GM23338 (cell line): ENCODE measurements around the gene IFITM5. TPM values are rescaled to one million over a fixed set of nuclear protein-coding genes. Genes with fewer than 3 reads are reported as not detected.
"Not testable (repeated sequence)": the region's sequence is repeated elsewhere in the genome, so short reads cannot be mapped to it uniquely, and the experiment has no call there.

Source experiments
- ATAC-seq: fragments of 200-7000 bp; cut with Tn5 transposase; 3 replicates; pipeline ENCODE4 v1.9.1; 2020
- DNase-seq: peaks from one replicate; pipeline ENCODE4 v3.0.0-alpha.2; 2015; ENCODE audit warnings: low spot score
- H2AFZ ChIP-seq: fragments of 200-600 bp; sonication (generic); 2 replicates; pipeline ENCODE4 v1.8.0; 2016; ENCODE audit warnings: antibody characterized with exemption, mild to moderate bottlenecking, moderate library complexity
- H3F3A ChIP-seq: fragments of 200-600 bp; sonication (generic); replicated peaks from 2 replicates; pipeline ENCODE4 v1.8.0; 2017; ENCODE audit warnings: antibody characterized with exemption, mixed run types, low read depth
- H3K27ac ChIP-seq: fragments of 200-600 bp; sonication (generic); 2 replicates; pipeline ENCODE4 v1.6.1; 2016; ENCODE audit warnings: low read depth
- H3K27me3 ChIP-seq: fragments of 200-600 bp; sonication (generic); 2 replicates; pipeline ENCODE4 v1.8.0; 2016; ENCODE audit warnings: mild to moderate bottlenecking, mixed run types, moderate library complexity; ENCODE audit not compliant: insufficient read depth
- H3K36me3 ChIP-seq: fragments of 200-600 bp; sonication (generic); 2 replicates; pipeline ENCODE4 v1.8.0; 2016; ENCODE audit warnings: mild to moderate bottlenecking; ENCODE audit not compliant: insufficient read depth
- H3K4me1 ChIP-seq: fragments of 200-600 bp; sonication (generic); 2 replicates; pipeline ENCODE4 v1.8.0; 2016; ENCODE audit warnings: mild to moderate bottlenecking, moderate library complexity; ENCODE audit not compliant: insufficient read depth
- H3K4me2 ChIP-seq: fragments of 200-600 bp; sonication (generic); 2 replicates; pipeline ENCODE4 v1.7.1; 2017; ENCODE audit warnings: mixed run types
- H3K4me3 ChIP-seq: fragments of 200-600 bp; sonication (generic); 2 replicates; pipeline ENCODE4 v1.6.1; 2016; ENCODE audit warnings: mixed run types
- H3K79me2 ChIP-seq: fragments of 200-600 bp; sonication (generic); replicated peaks from 2 replicates; pipeline ENCODE4 v1.8.0; 2017; ENCODE audit warnings: mild to moderate bottlenecking; ENCODE audit not compliant: insufficient read depth
- H3K9me2 ChIP-seq: fragments of 200-600 bp; sonication (generic); 2 replicates; pipeline ENCODE4 v1.8.0; 2017; ENCODE audit not compliant: insufficient read depth
- H4K20me1 ChIP-seq: fragments of 200-600 bp; sonication (generic); replicated peaks from 2 replicates; pipeline ENCODE4 v1.8.0; 2017; ENCODE audit warnings: mild to moderate bottlenecking; ENCODE audit not compliant: insufficient read depth
- H3K27ac Mint-ChIP-seq: 2 replicates; pipeline ENCODE4 v1.8.0; 2020; ENCODE audit warnings: inconsistent platforms, mild to moderate bottlenecking, moderate library complexity, mixed read lengths
- H3K27me3 Mint-ChIP-seq: 3 replicates; pipeline ENCODE4 v1.8.0; 2022; ENCODE audit warnings: low read depth, mild to moderate bottlenecking, moderate library complexity, mixed read lengths, inconsistent platforms; ENCODE audit not compliant: insufficient read depth, poor library complexity
- H3K36me3 Mint-ChIP-seq: 3 replicates; pipeline ENCODE4 v1.8.0; 2021; ENCODE audit warnings: low read depth, mild to moderate bottlenecking, inconsistent platforms, moderate library complexity, mixed read lengths
- H3K4me1 Mint-ChIP-seq: 3 replicates; pipeline ENCODE4 v1.8.0; 2020; ENCODE audit warnings: mild to moderate bottlenecking, inconsistent platforms, mixed read lengths
- H3K4me3 Mint-ChIP-seq: 3 replicates; pipeline ENCODE4 v1.8.0; 2021; ENCODE audit warnings: moderate library complexity, mild to moderate bottlenecking, inconsistent platforms, mixed read lengths
- H3K9me3 Mint-ChIP-seq: 3 replicates; pipeline ENCODE4 v1.8.0; 2020; ENCODE audit warnings: moderate library complexity, mild to moderate bottlenecking, inconsistent platforms, mixed read lengths
- CREB1 ChIP-seq: fragments of 250-450 bp; sonication (Bioruptor Pico); IDR thresholded peaks from 2 replicates; pipeline ENCODE4 v1.5.0; 2020; ENCODE audit warnings: low read depth, mild to moderate bottlenecking, moderate library complexity
- EZH2 ChIP-seq: fragments of 200-600 bp; sonication (generic); IDR thresholded peaks from one replicate; pipeline ENCODE4 v1.8.0; 2017; ENCODE audit warnings: antibody characterized with exemption, mild to moderate bottlenecking, low read depth; ENCODE audit not compliant: unreplicated experiment
- EZH2phosphoT487 ChIP-seq: fragments of 200-600 bp; sonication (generic); IDR thresholded peaks from one replicate; pipeline ENCODE4 v1.8.1; 2018; ENCODE audit warnings: antibody characterized with exemption; ENCODE audit not compliant: unreplicated experiment
- JUNB ChIP-seq: IDR thresholded peaks from one replicate; pipeline ENCODE4 v1.6.1; 2016; ENCODE audit warnings: antibody characterized with exemption; ENCODE audit not compliant: unreplicated experiment
- NANOG ChIP-seq: IDR thresholded peaks from 2 replicates; pipeline ENCODE4 v1.6.1; 2016; ENCODE audit warnings: antibody characterized with exemption, borderline replicate concordance
- STAT1 ChIP-seq: IDR thresholded peaks from one replicate; pipeline ENCODE4 v1.6.1; 2016; ENCODE audit warnings: antibody characterized with exemption; ENCODE audit not compliant: unreplicated experiment
- ZNF114 ChIP-seq: fragments of 250-450 bp; sonication (Bioruptor Pico); IDR thresholded peaks from 2 replicates; pipeline ENCODE4 v1.5.0; 2020; ENCODE audit warnings: mild to moderate bottlenecking, moderate library complexity
- ZNF331 ChIP-seq: fragments of 250-450 bp; sonication (Bioruptor Pico); IDR thresholded peaks from 2 replicates; pipeline ENCODE4 v1.5.0; 2020; ENCODE audit warnings: low read depth, mild to moderate bottlenecking, moderate library complexity
- polyA plus RNA-seq: library from polyadenylated mRNA; unstranded; fragments of >200 nt; fragmentation: Nextera tagmentation; extraction: Ambion mirVana; gene quantifications from 2 replicates; pipeline ENCODE4 v1.2.1, GENCODE V29; 2016
- total RNA-seq: library from RNA; depleted of rRNA; stranded (reverse); fragments of >200 nt; shearing (Covaris generic); gene quantifications from 2 replicates; pipeline ENCODE4 v1.2.3, GENCODE V29; 2014
- TF ChIP-seq, protein P1 (sequence below): IDR thresholded peaks from 2 replicates; pipeline ENCODE4 v1.6.1; 2016; ENCODE audit warnings: antibody characterized with exemption
- TF ChIP-seq, protein P2 (sequence below): fragments of 250-450 bp; sonication (Bioruptor Pico); IDR thresholded peaks from 2 replicates; pipeline ENCODE4 v1.5.0; 2020; ENCODE audit warnings: mild to moderate bottlenecking, moderate library complexity

IFITM5 gene
- total and polyA plus RNA-seq, 2 experiments from 2014 or later, result not detected

DNA sequence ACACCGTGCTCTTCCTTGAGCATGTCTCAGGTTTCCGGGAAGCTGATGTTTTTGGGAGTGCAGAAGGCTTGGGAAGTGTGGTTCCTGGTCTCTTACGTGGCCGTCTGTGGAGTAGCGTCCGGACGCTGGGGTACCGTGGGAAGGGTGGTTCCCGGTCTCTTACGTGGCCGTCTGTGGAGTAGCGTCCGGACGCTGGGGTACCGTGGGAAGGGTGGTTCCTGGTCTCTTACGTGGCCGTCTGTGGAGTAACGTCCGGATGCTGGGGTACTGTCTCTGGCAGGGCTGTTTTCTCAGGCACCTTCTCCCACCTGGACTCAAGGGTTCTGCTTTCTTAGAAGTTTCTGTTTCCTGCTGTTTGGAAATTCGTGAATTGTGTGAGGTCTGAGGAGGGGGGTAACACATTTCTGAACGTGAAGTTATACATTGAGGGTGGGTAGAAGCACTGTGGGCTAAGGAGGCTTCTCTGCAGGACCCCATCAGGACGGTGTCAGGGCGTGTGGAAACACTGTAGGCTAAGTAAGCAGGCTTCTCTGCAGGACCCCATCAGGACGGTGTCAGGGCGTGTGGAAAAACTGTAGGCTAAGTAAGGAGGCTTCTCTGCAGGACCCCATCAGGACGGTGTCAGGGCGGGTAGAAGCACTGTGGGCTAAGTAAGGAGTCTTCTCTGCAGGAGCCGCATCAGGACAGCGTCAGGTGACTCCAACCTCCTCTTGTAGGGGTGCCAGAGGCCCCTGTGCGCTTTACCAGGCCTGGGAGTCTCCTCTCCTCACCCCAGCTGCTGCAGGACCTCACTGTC is 26.7 kb upstream of the IFITM5 start:
- Histone ChIP-seq H3K27me3 (no peaks in the 10 kb centered on the region), H3K4me3 (no peak overlapping the region), H3K9me2 (no peaks in the 10 kb centered on the region), H3K79me2 (no peaks in the 10 kb centered on the region), H2AFZ (0 out of 2 replicates have a peak overlapping the region, but pooled peaks have one; percentile 28), H4K20me1 (no peaks in the 10 kb centered on the region), H3K4me2 (no peak overlapping the region), H3K4me1 (peaks cover 6% of the 10 kb centered on the region), H3F3A (0 out of 2 replicates have a peak, but pooled peaks cover 15% of the 10 kb centered on the region), H3K27ac (no peak overlapping the region), H3K36me3 (no peaks in the 10 kb centered on the region)
- ATAC-seq (peak; percentile 17), DNase-seq (no peak)
- H3K27ac Mint-ChIP-seq, result no peak overlapping the region
- TF ChIP-seq, protein P1, sequence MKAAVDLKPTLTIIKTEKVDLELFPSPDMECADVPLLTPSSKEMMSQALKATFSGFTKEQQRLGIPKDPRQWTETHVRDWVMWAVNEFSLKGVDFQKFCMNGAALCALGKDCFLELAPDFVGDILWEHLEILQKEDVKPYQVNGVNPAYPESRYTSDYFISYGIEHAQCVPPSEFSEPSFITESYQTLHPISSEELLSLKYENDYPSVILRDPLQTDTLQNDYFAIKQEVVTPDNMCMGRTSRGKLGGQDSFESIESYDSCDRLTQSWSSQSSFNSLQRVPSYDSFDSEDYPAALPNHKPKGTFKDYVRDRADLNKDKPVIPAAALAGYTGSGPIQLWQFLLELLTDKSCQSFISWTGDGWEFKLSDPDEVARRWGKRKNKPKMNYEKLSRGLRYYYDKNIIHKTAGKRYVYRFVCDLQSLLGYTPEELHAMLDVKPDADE, result no peak
- no peak for TF ChIP-seq NANOG
- no peak for TF ChIP-seq EZH2phosphoT487
- no peak for TF ChIP-seq STAT1
- TF ChIP-seq ZNF114 (CRISPR knock-in tag), result no peak
- TF ChIP-seq CREB1, result no peak
- no peak for TF ChIP-seq EZH2
- TF ChIP-seq, protein P2, sequence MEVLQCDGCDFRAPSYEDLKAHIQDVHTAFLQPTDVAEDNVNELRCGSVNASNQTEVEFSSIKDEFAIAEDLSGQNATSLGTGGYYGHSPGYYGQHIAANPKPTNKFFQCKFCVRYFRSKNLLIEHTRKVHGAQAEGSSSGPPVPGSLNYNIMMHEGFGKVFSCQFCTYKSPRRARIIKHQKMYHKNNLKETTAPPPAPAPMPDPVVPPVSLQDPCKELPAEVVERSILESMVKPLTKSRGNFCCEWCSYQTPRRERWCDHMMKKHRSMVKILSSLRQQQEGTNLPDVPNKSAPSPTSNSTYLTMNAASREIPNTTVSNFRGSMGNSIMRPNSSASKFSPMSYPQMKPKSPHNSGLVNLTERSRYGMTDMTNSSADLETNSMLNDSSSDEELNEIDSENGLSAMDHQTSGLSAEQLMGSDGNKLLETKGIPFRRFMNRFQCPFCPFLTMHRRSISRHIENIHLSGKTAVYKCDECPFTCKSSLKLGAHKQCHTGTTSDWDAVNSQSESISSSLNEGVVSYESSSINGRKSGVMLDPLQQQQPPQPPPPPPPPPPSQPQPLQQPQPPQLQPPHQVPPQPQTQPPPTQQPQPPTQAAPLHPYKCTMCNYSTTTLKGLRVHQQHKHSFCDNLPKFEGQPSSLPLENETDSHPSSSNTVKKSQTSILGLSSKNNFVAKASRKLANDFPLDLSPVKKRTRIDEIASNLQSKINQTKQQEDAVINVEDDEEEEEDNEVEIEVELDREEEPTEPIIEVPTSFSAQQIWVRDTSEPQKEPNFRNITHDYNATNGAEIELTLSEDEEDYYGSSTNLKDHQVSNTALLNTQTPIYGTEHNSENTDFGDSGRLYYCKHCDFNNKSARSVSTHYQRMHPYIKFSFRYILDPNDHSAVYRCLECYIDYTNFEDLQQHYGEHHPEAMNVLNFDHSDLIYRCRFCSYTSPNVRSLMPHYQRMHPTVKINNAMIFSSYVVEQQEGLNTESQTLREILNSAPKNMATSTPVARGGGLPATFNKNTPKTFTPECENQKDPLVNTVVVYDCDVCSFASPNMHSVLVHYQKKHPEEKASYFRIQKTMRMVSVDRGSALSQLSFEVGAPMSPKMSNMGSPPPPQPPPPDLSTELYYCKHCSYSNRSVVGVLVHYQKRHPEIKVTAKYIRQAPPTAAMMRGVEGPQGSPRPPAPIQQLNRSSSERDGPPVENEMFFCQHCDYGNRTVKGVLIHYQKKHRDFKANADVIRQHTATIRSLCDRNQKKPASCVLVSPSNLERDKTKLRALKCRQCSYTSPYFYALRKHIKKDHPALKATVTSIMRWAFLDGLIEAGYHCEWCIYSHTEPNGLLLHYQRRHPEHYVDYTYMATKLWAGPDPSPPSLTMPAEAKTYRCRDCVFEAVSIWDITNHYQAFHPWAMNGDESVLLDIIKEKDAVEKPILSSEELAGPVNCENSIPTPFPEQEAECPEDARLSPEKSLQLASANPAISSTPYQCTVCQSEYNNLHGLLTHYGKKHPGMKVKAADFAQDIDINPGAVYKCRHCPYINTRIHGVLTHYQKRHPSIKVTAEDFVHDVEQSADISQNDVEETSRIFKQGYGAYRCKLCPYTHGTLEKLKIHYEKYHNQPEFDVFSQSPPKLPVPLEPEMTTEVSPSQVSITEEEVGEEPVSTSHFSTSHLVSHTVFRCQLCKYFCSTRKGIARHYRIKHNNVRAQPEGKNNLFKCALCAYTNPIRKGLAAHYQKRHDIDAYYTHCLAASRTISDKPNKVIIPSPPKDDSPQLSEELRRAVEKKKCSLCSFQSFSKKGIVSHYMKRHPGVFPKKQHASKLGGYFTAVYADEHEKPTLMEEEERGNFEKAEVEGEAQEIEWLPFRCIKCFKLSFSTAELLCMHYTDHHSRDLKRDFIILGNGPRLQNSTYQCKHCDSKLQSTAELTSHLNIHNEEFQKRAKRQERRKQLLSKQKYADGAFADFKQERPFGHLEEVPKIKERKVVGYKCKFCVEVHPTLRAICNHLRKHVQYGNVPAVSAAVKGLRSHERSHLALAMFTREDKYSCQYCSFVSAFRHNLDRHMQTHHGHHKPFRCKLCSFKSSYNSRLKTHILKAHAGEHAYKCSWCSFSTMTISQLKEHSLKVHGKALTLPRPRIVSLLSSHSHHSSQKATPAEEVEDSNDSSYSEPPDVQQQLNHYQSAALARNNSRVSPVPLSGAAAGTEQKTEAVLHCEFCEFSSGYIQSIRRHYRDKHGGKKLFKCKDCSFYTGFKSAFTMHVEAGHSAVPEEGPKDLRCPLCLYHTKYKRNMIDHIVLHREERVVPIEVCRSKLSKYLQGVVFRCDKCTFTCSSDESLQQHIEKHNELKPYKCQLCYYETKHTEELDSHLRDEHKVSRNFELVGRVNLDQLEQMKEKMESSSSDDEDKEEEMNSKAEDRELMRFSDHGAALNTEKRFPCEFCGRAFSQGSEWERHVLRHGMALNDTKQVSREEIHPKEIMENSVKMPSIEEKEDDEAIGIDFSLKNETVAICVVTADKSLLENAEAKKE (CRISPR knock-in tag), result no peak
- no peak for TF ChIP-seq ZNF331 (CRISPR knock-in tag)
- TF ChIP-seq JUNB, result no peak
- H3K4me1 Mint-ChIP-seq, result peaks cover 30% of the 10 kb centered on the region
- peaks cover 13% of the 10 kb centered on the region for H3K27me3 Mint-ChIP-seq
- peaks cover 7% of the 10 kb centered on the region; the same call in 1 of the 3 replicates for H3K36me3 Mint-ChIP-seq
- peaks cover 6% of the 10 kb centered on the region; the same call in 2 of the 3 replicates for H3K9me3 Mint-ChIP-seq
- no peak overlapping the region for H3K4me3 Mint-ChIP-seq

DNA sequence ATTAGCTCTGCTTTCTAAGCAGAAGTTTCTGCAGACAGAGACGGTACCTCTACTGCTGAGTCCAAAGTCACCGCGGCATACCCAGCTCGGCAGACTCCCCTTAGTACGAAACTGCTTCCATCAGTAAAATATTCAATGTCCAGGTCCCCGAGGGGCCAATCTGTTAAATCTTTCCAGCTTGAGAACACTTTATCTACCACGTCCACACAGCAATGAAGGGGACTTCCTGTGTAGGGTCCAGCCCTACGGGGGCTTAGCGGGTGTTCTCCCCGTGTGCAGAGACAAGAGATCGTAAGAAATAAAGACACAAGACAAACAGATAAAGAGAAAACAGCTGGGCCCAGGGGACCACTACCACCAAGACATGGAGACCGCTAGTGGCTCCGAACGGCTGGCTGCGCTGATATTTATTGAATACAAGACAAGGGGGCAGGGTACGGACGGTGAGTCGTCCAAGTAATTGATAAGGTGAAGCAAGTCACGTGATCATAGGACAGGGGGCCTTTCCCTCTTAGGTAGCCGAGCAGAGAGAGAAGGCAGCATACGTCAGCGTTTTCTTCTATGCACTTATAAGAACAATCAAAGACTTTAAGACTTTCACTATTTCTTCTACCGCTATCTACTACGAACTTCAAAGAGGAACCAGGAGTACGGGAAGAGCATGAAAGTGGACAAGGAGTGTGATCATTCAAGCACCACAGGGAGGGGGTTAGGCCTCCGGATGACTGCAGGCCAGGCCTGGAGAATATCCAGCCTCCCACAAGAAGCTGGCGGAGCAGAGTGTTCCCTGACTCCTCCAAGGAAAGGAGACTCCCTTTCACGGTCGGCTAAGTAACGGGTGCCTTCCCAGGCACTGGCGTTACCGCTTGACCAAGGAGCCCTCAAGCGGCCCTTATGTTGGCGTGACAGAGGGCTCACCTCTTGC is 25.5 kb upstream of the IFITM5 start:
- H3K4me3 ChIP-seq, DNase-seq, ATAC-seq, H4K20me1 ChIP-seq, H3K9me3 Mint-ChIP-seq, H3K27me3 ChIP-seq, H3K9me2 ChIP-seq, H3K27ac Mint-ChIP-seq, H3K79me2 ChIP-seq, H3K27ac ChIP-seq, H3K4me1 ChIP-seq, H3K36me3 Mint-ChIP-seq, H3K36me3 ChIP-seq, H3K4me3 Mint-ChIP-seq: not testable (repeated sequence)
- Histone ChIP-seq H3F3A (0 out of 2 replicates have a peak, but pooled peaks cover 10% of the 10 kb centered on the region), H2AFZ (peak overlapping the region; percentile 56; the same call in 1 of the 2 replicates), H3K4me2 (peak overlapping the region; percentile 32; the same call in 1 of the 2 replicates)
- Mint-ChIP-seq H3K27me3 (peaks cover 17% of the 10 kb centered on the region), H3K4me1 (peaks cover 37% of the 10 kb centered on the region)
